SU-DHL-6 (cell line): ENCODE measurements around the gene CISD3.

Source experiments
- H2AFZ ChIP-seq: fragments of 200-600 bp; sonication (generic); 2 replicates; pipeline ENCODE4 v1.6.1; 2014; ENCODE audit warnings: low read depth, mild to moderate bottlenecking, moderate library complexity, mixed read lengths, antibody characterized with exemption, low read length; ENCODE audit not compliant: severe bottlenecking
- H3F3A ChIP-seq: fragments of 200-600 bp; shearing (Covaris generic); 2 replicates; pipeline ENCODE4 v1.6.0; 2016; ENCODE audit warnings: antibody characterized with exemption, mild to moderate bottlenecking; ENCODE audit not compliant: insufficient read depth
- H3K27ac ChIP-seq: fragments of 200-600 bp; sonication (generic); 2 replicates; pipeline ENCODE4 v1.5.1; 2016; ENCODE audit warnings: low read depth, mild to moderate bottlenecking, low read length, moderate library complexity, mixed read lengths
- H3K27me3 ChIP-seq: fragments of 200-600 bp; sonication (generic), shearing (Covaris generic); 2 replicates; pipeline ENCODE4 v1.6.0; 2014; ENCODE audit warnings: mild to moderate bottlenecking, low read length
- H3K36me3 ChIP-seq: fragments of 200-600 bp; sonication (generic); 2 replicates; pipeline ENCODE4 v1.6.1; 2014; ENCODE audit warnings: mild to moderate bottlenecking, low read length, mixed read lengths
- H3K4me2 ChIP-seq: fragments of 300-600, 200-600 bp; shearing (Covaris generic), sonication (generic); 2 replicates; pipeline ENCODE4 v1.6.0; 2014; ENCODE audit warnings: low read length, low read depth, mild to moderate bottlenecking; ENCODE audit not compliant: poor library complexity, severe bottlenecking
- H3K4me3 ChIP-seq: fragments of 200-600 bp; sonication (generic); 2 replicates; pipeline ENCODE4 v1.5.1; 2014; ENCODE audit warnings: antibody characterized with exemption, low read length, mild to moderate bottlenecking, mixed read lengths; ENCODE audit not compliant: insufficient read depth, poor library complexity, severe bottlenecking
- H3K79me2 ChIP-seq: fragments of 200-600 bp; sonication (generic); 2 replicates; pipeline ENCODE4 v1.6.1; 2014; ENCODE audit warnings: mild to moderate bottlenecking, low read length, moderate library complexity; ENCODE audit not compliant: insufficient read depth
- H3K9ac ChIP-seq: fragments of 200-600 bp; sonication (generic); 2 replicates; pipeline ENCODE4 v1.7.0; 2014; ENCODE audit warnings: mild to moderate bottlenecking, low read length
- H3K9me2 ChIP-seq: fragments of 200-600 bp; sonication (generic); replicated peaks from 2 replicates; pipeline ENCODE4 v1.6.1; 2014; ENCODE audit warnings: low read length; ENCODE audit not compliant: insufficient read depth
- H3K9me3 ChIP-seq: fragments of 200-600 bp; sonication (generic); 2 replicates; pipeline ENCODE4 v1.6.1; 2014; ENCODE audit warnings: low read length, mixed read lengths; ENCODE audit not compliant: insufficient read depth
- H4K20me1 ChIP-seq: fragments of 200-600 bp; sonication (generic); 2 replicates; pipeline ENCODE4 v1.6.1; 2014; ENCODE audit warnings: low read depth, mild to moderate bottlenecking, antibody characterized with exemption, low read length, moderate library complexity, mixed read lengths
- EZH2phosphoT487 ChIP-seq: fragments of 200-600 bp; sonication (generic), shearing (Covaris generic); conservative IDR thresholded peaks from 2 replicates; pipeline ENCODE4 v1.6.1; 2018; ENCODE audit warnings: mild to moderate bottlenecking, antibody characterized with exemption, low read length, moderate library complexity, mixed read lengths
- TF ChIP-seq, protein P1 (sequence below): fragments of 200-600 bp; sonication (generic); IDR thresholded peaks from one replicate; pipeline ENCODE4 v1.5.1; 2017; ENCODE audit warnings: antibody characterized with exemption, mild to moderate bottlenecking, low read length, moderate library complexity; ENCODE audit not compliant: insufficient read depth, poor library complexity, severe bottlenecking

CISD3 gene, protein sequence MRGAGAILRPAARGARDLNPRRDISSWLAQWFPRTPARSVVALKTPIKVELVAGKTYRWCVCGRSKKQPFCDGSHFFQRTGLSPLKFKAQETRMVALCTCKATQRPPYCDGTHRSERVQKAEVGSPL

DNA sequence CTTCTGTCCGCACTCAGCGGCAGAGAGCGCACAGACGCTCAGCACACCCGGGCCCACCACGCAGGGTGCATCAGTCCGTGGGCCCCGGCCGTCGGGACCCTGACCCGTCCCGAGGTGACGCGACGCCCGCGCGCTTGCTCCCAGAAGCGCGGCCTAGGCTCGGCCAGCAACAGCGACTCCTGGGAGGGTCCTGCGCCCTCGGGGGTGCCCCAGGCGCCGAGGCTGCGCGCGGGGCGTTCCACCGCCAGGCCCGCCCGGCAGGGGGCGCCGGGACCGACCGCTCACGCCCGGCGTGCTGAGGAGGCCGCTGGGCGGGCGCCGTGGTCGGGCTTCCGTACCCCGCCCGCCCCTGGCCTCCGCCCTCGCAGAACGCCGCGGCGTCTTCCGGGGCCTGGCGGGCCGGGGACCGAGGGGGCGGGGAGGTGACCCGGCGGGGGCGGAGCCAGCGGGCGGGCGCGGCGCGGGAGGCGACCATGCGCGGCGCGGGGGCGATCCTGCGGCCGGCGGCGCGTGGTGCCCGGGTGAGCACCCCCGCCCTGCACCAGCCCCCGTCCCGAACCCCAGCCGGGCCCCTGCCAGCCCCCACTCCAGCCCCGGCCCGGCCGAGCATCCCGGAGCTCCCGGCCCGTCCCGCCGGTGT lies at the start of gene CISD3:
CISD3 (plus strand) TSS at position 456 of the 640 bp plus-strand sequence; CDS start at position 474, 18 bp downstream.
- Histone ChIP-seq H3F3A (peaks cover 28% of the 10 kb centered on the region), H3K79me2 (no peaks in the 10 kb centered on the region), H3K27me3 (no peaks in the 10 kb centered on the region), H2AFZ (peak within 1 kb of the TSS; percentile 93), H3K9ac (peak within 1 kb of the TSS; percentile 92), H3K27ac (peak within 1 kb of the TSS; percentile 66), H3K9me2 (no peaks in the 10 kb centered on the region), H3K36me3 (no peaks in the 10 kb centered on the region), H3K4me2 (peak within 1 kb of the TSS; percentile 81), H3K9me3 (no peaks in the 10 kb centered on the region), H4K20me1 (no peaks in the 10 kb centered on the region), H3K4me3 (peak within 1 kb of the TSS; percentile 96)
- no peak for TF ChIP-seq EZH2phosphoT487
- TF ChIP-seq, protein P1, sequence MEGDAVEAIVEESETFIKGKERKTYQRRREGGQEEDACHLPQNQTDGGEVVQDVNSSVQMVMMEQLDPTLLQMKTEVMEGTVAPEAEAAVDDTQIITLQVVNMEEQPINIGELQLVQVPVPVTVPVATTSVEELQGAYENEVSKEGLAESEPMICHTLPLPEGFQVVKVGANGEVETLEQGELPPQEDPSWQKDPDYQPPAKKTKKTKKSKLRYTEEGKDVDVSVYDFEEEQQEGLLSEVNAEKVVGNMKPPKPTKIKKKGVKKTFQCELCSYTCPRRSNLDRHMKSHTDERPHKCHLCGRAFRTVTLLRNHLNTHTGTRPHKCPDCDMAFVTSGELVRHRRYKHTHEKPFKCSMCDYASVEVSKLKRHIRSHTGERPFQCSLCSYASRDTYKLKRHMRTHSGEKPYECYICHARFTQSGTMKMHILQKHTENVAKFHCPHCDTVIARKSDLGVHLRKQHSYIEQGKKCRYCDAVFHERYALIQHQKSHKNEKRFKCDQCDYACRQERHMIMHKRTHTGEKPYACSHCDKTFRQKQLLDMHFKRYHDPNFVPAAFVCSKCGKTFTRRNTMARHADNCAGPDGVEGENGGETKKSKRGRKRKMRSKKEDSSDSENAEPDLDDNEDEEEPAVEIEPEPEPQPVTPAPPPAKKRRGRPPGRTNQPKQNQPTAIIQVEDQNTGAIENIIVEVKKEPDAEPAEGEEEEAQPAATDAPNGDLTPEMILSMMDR = peak; percentile 24

DNA sequence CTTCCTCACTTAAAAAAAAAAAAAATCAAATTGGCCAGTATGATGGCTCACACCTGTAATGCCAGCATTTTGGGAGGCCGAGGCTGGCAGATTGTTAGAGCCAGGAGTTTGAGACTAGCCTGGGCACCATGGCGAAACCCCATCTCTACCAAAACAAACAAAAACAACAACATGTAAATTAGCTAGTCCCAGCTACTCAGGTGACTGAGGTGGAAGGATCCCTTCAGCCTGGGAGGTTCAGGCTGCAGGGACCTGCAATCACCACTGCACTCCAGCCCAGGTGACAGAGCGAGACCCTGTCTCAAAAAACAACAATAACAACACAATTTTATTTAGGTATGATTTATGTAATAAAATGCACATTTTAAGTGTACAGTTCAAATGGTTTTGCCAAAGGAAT lies 49.0 kb upstream of the CISD3 start:
- H3K9ac ChIP-seq = no peak overlapping the region
- H3K36me3 ChIP-seq = no peaks in the 10 kb centered on the region
- no peak overlapping the region for H3K27ac ChIP-seq
- H3K9me3 ChIP-seq = no peaks in the 10 kb centered on the region
- no peaks in the 10 kb centered on the region for H3K79me2 ChIP-seq
- H3K4me2 ChIP-seq = no peak overlapping the region
- peaks cover 4% of the 10 kb centered on the region; the same call in 1 of the 2 replicates for H3F3A ChIP-seq
- no peak overlapping the region for H3K4me3 ChIP-seq
- no peaks in the 10 kb centered on the region for H3K9me2 ChIP-seq
- H4K20me1 ChIP-seq = no peaks in the 10 kb centered on the region
- no peaks in the 10 kb centered on the region for H3K27me3 ChIP-seq
- no peak for TF ChIP-seq EZH2phosphoT487
- TF ChIP-seq, protein P1 = no peak
- H2AFZ ChIP-seq = no peak overlapping the region

GRCh38 chr17:38685491-38685890 lies 44.6 kb upstream of the CISD3 start:
- Histone ChIP-seq H3K79me2 (no peaks in the 10 kb centered on the region), H3K27me3 (no peaks in the 10 kb centered on the region), H4K20me1 (no peaks in the 10 kb centered on the region), H3K36me3 (no peaks in the 10 kb centered on the region), H3K4me3 (no peak overlapping the region), H3K27ac (no peak overlapping the region), H2AFZ (no peak overlapping the region), H3K9me3 (no peaks in the 10 kb centered on the region), H3K4me2 (no peak overlapping the region), H3F3A (no peaks in the 10 kb centered on the region), H3K9me2 (no peaks in the 10 kb centered on the region), H3K9ac (no peak overlapping the region)
- no peak for TF ChIP-seq EZH2phosphoT487
- TF ChIP-seq, protein P1 = no peak
